HG03280 (cell line): ENCODE measurements around the gene VASH1.

Source experiments
- ATAC-seq: cut with Tn5 transposase; IDR thresholded peaks from one replicate; pipeline ENCODE4 v1.9.1; 2021; ENCODE audit warnings: mild to moderate bottlenecking, moderate library complexity; ENCODE audit not compliant: unreplicated experiment

The VASH1 gene

DNA sequence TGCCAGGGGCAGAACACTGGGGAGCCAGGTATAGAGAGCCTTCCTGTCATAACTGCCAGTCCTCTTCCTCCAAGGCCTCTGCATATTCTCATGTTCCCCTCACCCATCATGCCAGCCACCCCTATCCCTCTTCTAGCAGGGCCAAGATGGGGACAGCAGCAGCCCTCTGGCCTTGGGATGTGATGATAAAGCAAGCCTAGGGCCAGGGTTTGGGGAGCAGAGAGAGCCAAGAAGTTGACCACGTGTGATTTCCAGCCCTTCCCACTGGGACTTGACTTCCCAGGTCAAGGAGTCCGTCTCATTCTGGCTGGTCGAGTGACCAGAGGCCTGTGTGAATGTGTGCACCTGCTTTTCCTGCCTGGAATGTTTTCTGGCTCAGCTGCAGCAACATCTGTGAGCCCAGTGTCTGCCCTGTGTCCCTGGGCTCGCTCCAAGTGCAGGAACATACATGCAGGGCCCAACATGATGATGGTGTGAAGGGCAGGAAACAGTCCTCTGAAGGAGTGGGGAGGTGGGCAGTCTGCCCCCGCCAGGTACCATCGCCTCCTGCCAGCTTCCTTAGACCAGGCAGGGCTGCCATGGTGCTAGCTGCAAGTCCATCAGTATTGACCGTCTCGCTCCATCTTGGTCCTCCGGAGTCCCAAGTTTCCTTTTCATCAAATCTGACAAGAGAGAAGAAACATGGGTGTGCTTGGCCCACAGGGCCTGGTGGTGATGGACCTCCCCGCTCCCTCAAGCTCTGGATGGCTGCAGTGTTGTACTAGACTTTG lies 21.0 kb downstream of the VASH1 start:
- no peak for ATAC-seq

DNA sequence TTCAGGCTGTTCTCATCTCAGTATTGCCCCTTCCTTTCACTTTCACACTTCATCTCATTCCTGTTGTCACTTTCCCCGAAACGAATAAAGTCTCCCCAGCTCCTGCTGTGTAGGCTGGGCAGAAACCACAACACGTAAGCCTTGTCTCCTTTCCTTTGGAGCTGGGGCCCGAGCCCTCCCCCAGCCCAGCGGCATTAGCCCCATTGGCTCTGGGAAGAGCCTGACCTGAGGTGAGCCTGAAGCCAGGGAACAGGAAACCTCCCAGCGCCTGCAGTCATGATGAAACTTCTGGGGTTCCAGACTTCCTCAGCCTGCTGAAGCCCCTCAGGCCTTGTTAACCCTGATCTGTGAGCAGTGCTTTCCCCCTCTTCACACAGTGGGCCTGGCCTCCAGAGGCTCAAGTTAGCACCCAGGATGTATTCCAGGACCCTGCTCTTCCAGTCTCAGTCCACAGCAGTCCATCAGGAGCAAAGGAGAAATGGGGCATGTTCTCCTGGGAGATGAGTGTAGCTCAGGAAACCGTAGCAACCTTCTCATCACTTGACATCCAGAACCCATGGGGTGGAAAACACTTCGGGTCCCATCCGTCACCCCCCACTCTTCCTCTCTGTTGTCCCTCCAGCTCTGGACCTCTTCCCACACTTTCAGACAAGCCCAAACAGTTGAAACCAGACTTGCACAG lies 21.8 kb downstream of the VASH1 start:
- ATAC-seq: no peak

DNA sequence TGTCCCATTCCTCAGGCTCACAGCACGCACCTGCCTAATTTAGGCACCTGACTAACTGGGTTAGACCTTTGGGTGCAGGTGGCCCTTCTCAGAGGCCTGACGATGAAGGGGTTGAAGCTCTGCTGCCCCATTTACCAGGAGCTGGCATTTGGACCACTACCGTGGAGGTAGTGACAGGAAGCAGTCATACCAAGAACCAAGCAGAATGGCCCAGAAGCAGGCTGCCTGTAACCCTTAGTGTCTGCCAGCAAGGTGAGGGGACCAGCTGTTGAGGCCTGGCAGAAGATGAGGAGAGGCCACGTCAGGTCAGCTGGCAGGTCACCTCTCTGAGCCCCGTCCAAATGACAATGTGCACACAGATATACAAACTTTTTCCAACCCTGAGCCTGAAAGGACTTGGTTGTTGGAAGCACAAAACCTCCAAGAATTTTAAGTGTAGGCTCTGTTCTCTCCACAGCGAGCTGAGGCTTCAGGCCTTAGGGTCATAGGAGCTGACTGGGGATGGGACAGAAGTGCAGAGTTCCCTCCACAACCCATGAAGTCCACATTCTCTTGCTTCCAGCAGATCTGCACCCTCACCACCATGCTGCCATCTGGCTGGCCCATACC lies 23.1 kb downstream of the VASH1 start:
- ATAC-seq: no peak

DNA sequence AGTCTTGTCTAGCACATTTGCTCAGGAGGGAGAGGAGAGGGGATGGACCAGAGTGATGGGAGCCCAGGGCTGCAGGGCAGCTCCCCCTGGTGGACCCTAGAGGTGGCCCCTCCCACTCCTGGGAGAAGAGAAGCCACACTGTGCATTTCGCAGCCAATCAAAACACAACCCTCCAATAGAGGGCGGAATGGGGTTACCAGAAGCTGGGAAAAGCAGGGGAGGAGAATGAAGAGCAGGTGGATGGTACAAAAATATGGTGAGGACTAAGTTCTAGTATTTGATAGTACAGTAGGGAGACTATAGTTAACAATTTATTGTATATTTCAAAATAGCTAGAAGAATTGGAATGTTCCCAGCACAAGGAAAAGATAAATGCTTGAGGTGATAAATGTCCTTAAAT lies 23.6 kb downstream of the VASH1 start:
- ATAC-seq: peak; percentile 66

DNA sequence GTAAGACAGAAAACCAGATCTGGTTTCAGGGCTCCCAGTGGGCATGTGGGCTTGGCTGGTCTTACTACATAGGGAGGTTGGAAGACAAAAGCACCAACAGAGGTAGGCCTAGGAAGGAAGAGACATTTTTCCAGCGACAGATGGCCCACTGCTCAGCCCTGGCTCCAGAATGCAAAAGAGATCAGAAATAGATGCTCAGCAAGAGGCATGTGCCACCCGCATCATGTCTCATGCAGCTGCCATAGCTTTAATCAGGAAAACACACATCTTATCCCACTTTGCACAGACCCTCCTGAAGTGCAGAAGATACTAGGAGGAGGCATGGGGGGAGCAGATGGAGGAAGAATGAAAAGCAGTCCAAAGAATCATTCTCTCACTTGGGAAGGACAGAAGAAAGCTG lies 25.3 kb downstream of the VASH1 start:
- ATAC-seq: no peak

DNA sequence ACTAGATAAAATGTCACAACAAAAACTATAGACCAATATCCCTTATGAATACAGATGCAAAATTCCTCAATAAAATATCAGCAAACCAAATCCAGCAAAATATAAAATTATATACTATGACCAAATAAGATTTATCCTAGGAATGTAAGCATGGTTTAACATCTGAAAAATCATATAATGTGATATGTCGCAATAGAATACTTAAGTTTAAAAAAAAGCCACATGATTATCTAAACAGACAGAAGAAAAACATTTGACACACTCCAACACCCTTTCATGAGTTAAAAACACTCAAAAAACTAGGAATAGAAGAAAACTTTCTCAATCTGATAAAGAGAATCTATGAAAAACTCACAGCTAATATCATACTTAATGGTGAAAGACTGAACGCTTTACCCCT lies 31.2 kb downstream of the VASH1 start:
- ATAC-seq: no peak

DNA sequence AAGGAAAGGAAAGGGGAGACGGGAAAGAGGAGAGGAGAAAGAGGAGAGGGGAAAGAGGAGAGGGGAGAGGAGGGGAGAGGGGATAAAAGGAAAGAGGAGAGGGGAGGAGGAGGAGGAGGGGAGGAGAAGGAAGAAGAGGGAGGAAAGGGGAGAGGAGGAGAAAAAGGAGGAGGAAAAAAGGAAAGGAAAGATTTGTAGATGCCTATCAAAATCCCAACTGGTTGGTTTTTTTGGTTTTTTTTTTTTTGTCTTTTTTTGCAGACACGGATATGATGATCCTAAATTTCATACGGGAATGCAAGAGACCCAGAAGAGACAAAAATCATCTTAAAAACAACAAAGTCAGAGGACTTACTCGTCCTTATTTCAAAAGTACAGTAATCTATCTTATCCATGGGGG lies 32.1 kb downstream of the VASH1 start:
- no peak for ATAC-seq

DNA sequence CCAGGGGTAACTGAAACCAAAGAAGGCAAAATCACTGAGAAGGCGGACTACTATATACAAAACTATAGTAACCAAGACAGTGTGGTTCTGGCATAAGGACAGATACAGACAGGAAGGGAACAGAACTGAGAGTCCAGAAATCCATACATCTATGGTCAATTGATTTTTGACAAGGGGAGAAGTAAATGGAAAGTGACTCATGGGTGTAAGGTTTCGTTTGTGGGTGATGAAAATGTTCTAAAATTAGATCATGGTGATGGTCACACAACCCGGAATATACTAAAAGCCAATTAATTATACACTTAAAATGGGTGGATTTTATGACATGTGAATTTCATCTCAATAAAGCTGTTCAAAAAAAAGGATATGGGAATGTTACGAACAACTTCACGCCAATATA lies 32.7 kb downstream of the VASH1 start:
- no peak for ATAC-seq

DNA sequence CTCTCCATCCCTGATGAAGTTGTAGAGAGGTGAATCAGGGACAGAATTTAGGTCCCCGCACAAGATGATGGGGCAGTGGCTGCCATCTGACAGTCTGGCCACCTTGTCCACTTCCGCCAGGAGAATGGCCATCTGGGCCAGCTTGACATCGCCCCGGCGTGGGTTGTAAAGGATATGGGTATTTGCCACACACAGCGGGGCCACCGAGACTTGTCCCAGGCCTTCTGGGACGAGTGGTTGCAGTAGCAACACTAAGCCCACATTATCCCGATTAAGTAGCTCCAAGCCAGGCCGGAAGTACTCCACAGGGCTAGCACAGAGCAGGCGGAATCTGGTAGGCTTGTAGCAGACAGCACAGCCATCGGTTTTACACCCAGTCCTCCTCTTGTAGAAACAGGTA lies 45.2 kb downstream of the VASH1 start:
- no peak for ATAC-seq

DNA sequence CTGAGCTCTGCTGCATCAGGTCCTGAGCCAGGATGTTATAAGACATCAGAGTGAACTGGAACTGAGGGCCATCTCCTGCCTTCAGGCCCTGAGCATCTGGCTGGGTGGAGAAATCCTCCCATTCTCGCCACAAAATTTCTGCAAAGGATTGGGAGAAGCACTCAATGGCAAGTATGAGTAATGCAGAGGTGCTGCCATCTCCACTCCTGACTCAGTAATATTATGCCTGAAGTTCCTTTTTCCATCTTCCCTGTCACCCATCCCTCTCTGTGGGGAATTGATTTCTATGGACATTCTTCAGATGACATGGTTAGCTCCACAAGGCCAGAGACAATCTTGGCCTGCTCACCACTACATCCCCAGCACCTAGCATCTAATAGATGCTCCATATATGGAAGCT lies 46.7 kb downstream of the VASH1 start:
- ATAC-seq: no peak

DNA sequence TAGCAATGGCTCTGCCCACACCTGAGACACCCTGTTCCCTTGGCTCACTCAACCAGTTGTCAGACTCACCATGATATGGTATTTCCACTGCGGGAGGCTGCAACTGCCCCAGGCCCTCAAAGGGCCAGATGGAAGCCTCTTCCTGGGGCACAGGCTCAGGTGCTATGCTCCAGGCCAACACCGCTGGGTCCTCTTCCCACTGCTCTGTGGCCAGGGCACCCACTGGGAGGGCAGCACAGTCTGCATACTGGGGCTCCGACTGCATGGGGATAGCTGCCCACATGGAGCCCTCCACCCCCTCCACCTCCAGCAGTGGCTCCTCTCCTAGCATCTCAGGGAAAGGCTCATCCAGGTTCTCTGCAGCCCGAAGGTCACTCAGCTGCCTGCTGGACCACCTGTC lies 47.7 kb downstream of the VASH1 start:
- ATAC-seq: no peak

DNA sequence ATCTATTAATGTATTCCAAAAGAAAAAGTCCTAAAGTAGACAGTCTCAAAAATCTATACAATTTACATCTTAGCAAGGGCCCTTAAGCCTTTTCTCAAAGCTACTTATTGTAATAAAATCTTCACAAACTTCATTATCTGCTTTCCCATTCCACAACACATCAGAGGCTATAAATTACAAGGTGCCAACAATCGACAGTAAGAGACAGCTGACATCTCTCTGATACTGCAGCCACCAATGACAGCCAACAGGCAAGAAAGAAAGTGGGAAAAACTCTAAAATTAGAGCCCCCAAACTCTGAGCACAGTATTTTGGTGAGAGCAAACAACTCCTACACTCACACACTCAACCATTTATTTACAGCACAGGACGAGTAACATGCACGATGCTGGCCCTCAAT lies 49.3 kb downstream of the VASH1 start:
- ATAC-seq: no peak

DNA sequence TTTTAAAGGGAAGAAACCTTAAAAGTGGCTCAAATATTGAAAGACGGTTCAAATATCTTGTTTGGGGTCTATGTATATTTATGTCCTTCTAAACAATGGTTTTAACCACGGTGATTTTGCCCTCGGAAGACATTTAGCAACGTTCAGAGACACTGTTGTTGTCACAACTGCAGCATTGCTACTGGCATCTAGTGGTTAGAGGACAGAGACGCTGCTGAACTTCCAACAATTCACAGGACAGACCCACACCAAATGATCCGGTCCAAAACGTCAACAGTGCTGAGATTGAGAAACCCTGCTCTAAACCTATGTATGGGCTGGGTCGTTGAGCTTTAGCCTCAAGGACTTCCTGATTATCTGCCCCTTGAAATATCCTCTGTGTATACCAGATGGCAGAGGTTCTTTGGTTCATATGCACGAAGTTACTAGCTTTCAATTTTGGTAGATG lies 49.7 kb downstream of the VASH1 start:
- no peak for ATAC-seq

DNA sequence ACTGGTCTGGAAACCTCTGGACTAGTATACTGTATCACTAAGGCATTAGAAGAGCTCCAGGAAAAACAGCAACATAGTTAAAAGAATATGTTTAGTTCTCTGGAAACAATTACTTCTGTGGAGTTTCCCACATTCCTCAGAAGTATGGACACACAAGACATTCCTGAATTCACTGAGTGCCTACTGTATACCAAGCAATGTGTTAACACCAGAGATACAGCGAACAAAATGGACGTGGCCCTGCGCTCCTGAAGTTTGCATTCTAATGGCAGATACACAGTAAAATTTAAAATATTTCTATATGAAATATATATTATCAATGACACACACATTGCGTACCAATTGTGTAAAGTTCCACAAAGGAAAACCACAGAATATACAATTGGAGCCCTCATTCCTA lies 50.3 kb downstream of the VASH1 start:
- no peak for ATAC-seq

DNA sequence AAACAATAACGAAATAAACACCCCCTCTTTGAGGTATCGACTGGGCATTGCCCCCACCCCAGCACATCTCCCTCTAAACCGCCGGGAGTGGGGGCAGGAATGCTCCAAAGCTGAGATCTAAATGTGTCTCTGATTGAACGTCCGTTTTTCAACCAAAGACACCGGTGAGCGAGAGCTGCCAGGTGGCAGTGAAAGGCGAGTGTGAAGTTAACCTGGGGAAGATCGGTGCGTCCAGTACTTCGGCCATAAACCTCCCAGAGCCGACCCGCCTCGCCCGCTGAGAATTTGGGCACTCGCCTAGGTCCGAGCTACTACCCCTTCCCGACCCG lies 50.8 kb downstream of the VASH1 start:
- peak; percentile 3 for ATAC-seq

DNA sequence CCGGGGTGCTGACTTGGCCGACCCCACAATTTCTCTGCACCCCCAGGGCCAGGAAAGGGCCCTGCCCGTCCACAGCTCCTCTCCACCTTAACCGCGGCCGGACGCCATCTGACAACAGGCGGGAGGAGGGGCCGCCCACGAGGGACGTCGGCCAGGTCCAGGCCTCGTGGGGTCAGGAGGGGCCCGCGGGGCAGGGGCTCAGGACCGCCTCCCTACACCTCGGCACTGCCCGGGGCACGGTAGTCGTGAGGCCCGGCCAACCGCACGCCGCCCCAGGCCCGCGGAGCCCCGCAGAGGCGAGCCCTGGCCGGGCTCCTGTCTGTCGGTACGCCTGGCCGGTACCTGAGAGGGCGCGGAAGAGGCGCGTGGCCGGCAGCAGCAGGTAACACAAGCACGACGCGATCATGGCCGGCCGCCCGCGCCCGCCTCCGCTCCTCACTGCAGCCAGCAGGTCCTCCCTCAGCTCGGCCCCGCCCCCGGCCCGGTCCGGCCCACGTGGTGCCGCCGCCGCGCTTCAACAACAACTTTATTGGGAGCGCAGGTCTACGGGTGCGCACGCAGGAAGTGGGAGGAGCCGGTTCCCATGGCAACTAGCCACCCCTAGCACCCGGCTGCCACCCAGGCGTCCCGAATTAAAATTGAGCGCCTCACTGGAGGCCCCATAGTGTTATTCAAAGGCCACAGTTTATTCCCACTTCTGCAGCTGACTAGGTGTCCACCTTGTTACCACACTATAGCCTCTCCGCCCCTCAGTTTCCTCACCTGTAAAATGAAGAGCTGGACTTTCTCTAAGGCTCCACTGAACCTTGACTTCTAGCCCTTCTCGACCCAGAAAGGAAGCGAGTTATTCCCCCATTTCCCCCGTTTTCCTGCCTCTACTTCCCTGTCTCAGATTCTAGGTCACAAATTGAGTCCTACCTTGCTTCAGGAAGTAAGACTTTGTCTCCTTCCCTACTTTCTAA lies 51.4 kb downstream of the VASH1 start, which contains the start of gene ANGEL1:
Gene ANGEL1, minus strand, starts transcription at position 461 of the 962 bp plus-strand sequence. Its CDS starts 55 bp downstream, at position 406.
- peak; percentile 90 for ATAC-seq

DNA sequence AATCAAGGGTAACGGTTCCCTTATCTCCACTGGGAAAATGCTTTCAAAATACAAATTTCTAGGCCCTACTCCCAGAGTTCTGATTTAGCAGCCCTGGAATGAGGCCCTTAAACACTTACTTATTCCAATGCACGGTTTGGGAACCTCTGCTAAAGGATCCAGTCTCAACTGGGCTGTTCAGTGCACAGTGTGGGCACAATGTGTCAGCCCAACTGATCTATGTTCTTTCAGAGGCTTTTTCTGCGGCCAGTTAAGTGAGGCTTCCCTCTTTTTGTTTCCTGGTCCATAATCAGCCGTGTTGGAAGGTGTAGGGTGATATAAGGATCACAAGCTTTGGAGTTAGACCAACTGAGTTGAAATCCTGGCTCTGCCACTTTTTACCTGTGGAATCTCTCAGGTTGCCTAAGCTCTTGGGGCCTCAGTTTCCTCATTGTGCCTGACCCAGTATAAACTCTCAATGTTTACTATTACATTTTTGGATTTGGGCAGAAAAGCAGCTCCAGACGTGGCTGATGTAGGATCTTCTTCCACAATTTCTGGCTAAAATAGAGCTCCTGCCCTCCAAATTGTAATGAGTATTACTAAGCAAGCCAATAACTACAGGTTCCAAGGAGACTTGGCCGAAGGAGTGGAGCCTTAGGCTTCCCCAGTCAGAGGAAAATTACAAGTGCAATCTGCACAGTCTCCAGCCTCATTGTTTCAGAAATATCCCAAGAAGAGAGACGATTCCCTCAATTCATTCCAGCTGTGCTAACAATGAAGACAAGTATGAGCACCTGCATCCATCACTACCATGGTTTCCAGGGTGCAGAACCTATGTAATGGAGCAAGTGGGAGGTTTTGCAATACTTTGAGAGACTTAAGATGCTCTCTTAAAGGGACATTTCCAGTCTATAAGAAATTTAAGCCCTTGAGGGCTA lies 53.7 kb downstream of the VASH1 start:
- ATAC-seq: no peak

DNA sequence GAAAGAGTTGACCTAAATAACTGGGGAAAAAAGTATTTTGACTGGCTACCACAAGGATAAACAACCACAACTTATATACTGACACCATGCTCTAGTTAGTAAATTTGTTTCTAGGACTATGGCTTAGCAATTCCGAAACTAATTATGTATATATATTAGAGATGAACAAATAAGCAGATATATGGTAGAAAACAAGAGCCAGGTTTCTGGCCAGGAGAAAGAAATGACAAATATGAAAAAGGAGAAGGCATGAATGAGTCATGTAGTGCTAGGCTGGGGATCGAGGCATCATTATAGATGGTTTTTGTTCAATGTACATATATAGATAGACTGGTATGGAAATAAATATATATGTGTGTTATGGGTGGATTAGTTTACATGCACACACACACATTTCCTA lies 59.4 kb downstream of the VASH1 start:
- ATAC-seq: no peak

DNA sequence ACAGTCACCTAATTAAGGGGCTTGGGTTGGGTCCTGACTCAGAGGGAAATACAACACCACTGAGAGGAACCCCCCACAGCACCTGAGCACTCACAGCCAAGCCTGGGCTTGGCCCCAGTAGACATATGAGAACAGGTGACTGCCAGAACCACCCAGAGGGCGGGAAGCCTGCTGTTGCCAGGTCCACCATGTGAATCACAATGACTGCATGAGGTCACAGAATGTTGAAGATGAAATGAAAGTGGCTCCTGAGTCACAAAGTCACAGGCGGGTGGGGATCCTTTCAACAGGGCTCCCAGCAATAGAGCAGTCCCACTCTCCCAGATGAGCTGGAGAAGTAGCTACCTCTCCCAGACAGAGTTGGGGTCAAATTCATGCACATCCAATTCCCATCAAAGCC lies 64.9 kb downstream of the VASH1 start, which contains the start of gene LRRC74A:
Gene LRRC74A, plus strand, starts transcription at position 287 of the 400 bp plus-strand sequence. CDS start 290 bp downstream, outside the sequence.
- no peak for ATAC-seq
